Measurements from ENCODE around the gene CRISPLD2.
A peak's percentile ranks its signal among the peaks of the same experiment; 100 is the strongest.

The CRISPLD2 gene

GRCh38 chr16:84940670-84941551 is 121.1 kb downstream of the CRISPLD2 start:
- FAIRE-seq (no peak), DNase-seq (ENCODE audit: insufficient read length, low spot score) (no peak)
- no peak for TF ChIP-seq POLR2A (IDR thresholded peaks at IDR 0.05; ENCODE audit: low read depth, low read length)

GRCh38 chr16:84941921-84942320 is 122.1 kb downstream of the CRISPLD2 start:
- TF ChIP-seq POLR2A (IDR thresholded peaks at IDR 0.05; ENCODE audit: low read depth, low read length): no peak
- DNase-seq (ENCODE audit: insufficient read length, low spot score): peak; percentile 39
- FAIRE-seq: no peak

- FAIRE-seq: no peak
- no peak for TF ChIP-seq POLR2A (IDR thresholded peaks at IDR 0.05; ENCODE audit: low read depth, low read length)
Observed at GRCh38 chr16:84942786-84943185, 123.0 kb downstream of the CRISPLD2 start.

DNA sequence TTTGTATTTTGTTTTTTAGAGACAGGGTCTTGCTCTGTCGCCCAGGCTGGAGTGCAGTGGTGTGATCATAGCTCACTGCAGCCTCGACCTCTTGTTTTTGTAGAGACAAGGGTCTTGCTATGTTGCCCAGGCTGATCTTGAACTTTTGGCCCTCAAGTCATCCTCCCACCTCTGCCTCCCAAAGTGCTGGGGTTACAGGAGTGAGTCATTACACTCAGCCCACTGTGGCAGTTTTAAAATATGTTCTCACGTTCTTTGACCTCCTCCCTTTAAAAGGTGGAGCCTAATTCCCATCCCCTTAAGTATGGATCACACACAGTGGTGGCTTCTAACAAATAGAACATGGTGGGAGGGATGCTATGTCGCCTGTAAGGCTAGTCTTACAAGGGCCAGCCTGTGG is 123.8 kb downstream of the CRISPLD2 start:
- DNase-seq (ENCODE audit: insufficient read length, low spot score) (no peak), FAIRE-seq (no peak)
- TF ChIP-seq POLR2A (IDR thresholded peaks at IDR 0.05; ENCODE audit: low read depth, low read length): no peak

More at GRCh38 chr16:84942786-84943185, 123.0 kb downstream of the CRISPLD2 start:
- no peak for DNase-seq (ENCODE audit: insufficient read length, low spot score)

DNA sequence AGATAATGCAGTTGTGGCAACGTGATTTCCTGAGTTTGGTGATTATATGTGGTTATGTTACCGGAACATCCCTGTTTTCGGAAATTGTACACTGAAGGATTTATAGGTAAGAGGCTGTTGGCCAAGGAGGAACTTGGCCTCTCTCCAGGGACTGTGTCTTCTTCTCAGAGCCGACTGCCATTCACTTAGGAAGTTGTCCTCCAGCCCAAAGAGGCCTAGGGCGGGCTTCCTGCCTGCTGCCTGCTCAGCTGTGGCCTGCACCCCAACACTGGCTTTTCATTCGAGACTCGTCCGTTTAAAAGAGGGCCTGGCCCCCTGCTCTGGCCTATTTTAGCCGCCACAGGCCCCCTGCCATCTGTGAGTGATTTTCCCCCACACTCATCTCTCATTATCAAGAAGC is 127.2 kb downstream of the CRISPLD2 start:
- FAIRE-seq: no peak
- no peak for DNase-seq (ENCODE audit: insufficient read length, low spot score)
- no peak for TF ChIP-seq POLR2A (IDR thresholded peaks at IDR 0.05; ENCODE audit: low read depth, low read length)

DNA sequence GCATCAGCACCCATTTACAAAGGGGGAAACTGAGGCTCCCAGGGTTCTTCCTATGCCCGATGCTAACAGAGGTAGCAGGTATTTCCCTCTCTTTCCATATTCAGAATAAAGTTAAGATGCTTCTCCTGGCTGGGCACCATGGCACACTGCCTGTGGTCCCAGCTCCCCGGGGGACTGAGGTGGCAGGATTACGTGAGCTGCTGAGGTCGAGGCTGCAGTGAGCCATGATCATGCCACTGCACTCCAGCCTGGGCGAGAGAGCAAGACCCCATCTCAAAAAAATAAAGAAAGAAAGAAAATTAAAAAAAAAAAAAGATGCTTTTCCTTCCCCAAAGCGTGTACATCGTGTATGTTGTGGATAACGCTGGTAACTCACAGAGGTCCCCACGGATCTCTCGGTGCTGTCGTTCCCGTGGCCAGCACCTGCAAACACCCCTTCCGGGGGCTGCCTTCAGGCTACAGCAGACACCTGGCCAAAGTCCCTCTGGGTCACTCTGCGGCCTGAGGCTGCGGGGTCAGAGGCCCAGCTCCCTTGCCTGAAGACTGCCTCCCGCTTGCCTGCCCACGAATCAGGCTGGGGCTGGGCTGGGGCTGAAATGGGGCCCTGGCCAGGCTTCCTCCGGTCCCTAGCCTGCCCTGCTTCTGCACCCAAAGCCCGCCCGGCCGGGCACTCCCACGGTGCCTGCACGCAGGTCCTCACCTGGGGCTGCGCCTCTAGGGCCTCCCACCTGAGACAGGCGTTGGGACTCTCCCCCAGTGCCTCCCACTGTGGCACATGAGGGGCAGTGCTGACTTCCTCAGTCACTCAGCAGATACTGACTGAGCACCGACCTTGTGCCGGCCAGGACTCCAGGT is 128.4 kb downstream of the CRISPLD2 start:
- no peak for DNase-seq (ENCODE audit: insufficient read length, low spot score)
- no peak for FAIRE-seq
- no peak for TF ChIP-seq POLR2A (IDR thresholded peaks at IDR 0.05; ENCODE audit: low read depth, low read length)

- no peak for FAIRE-seq
Observed at GRCh38 chr16:84948851-84949610, 129.2 kb downstream of the CRISPLD2 start.

DNA sequence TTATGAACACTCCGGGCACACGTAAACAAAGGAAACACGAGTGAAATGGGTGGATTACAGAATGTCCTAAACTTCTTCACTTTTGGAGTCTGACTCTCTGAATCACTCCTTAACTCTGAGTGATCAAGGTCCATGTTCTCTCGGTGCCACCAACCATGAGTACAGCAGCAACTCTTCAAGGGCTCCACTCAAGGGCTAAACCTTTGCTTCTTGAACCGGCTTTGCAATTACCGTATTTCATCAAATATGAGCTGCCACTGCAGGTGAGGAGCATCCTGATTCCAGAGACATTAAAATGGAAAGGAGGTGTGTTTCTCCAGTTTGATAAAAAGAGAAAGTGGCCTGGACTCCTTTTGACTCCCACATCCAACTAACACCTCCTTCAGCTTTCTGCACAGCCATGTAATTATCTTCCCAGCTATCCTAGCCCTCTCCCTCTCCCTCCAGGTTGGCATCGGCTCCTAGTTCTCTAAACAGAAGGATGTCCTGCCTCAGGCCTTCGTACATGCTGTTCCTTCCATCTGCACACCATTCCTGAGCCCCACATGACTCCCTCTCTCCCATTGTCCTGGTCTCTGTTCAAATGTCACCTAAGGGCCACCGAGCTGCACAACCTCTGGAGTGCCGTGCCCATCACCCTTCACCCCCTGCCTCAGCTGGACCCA is 130.1 kb downstream of the CRISPLD2 start:
- no peak for FAIRE-seq
- no peak for TF ChIP-seq POLR2A (IDR thresholded peaks at IDR 0.05; ENCODE audit: low read depth, low read length)
- no peak for DNase-seq (ENCODE audit: insufficient read length, low spot score)

More at GRCh38 chr16:84948851-84949610, 129.2 kb downstream of the CRISPLD2 start:
- no peak for TF ChIP-seq POLR2A (IDR thresholded peaks at IDR 0.05; ENCODE audit: low read depth, low read length)
- DNase-seq (ENCODE audit: insufficient read length, low spot score): no peak

DNA sequence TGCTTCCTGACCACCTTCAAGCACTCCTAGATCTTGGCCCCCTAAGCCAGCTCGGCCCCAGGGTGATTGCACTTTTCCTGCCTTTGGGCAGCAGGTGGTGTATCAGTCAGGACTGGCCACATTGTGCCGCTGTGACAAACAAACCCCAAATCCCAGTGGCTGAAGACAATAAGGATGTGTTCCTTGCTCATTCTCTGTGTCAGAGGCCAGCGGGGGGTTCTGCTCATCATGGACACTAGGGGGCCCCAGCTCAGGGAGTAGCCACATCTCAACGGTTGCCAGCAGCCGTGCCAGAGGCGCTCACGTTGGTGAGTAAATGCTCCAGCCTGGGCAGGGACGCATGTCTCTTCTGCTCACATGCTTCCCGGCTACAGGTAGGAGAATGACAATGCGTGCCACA is 131.1 kb downstream of the CRISPLD2 start:
- no peak for FAIRE-seq
- no peak for TF ChIP-seq POLR2A (IDR thresholded peaks at IDR 0.05; ENCODE audit: low read depth, low read length)
- DNase-seq (ENCODE audit: insufficient read length, low spot score): no peak

GRCh38 chr16:84952335-84953189 is 132.8 kb downstream of the CRISPLD2 start:
- peak; percentile 78 for DNase-seq (ENCODE audit: insufficient read length, low spot score)
- no peak for TF ChIP-seq POLR2A (IDR thresholded peaks at IDR 0.05; ENCODE audit: low read depth, low read length)
- FAIRE-seq: no peak

DNA sequence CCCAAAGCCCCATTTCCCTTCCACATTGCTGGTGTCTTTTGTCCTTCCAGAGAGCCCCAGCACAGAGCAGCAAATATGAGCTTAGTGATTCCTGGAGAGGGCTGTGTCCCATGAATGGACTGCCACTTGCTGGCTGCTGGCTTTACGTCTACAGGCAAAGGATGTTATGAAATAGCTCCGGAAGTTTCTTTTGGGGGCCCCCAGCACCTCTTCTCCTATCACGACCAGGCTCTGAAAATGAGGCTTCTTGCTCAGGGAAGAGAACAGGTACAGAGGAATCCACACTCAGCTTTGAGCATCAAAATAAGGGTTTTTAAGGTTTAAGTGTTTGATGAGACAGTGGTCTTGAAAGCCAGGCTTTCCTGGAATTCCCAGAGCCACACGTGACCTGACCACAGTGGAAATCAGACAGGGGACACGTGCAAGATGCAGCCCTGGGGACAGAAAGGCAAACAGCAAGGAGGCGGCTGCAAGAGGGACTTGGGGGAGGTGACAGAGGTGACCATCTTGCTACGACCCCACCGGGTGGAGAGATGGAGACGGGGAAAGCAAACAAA is 133.5 kb downstream of the CRISPLD2 start:
- FAIRE-seq: no peak
- TF ChIP-seq POLR2A (IDR thresholded peaks at IDR 0.05; ENCODE audit: low read depth, low read length): no peak
- no peak for DNase-seq (ENCODE audit: insufficient read length, low spot score)

DNA sequence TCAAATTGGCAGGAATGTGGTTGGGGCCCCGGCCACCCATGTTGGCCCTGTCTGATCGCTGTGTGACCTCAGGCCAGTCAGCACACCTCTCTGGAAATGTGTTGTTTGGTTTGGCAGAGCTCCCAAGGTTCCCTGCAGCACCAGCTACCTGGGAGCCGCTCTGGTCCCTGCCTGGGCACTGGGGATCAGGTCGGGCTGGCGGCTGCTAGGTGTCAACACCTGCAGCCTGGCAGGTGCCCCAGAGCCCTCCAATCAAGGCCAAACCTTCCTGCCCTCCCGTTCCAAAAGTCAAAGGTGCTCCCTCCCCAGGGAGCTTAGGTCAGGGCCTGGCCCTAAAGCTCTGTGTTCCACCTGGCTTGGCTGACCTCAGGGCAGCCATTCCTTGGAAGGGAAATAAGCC is 135.6 kb downstream of the CRISPLD2 start:
- TF ChIP-seq POLR2A (IDR thresholded peaks at IDR 0.05; ENCODE audit: low read depth, low read length): no peak
- DNase-seq (ENCODE audit: insufficient read length, low spot score) (no peak), FAIRE-seq (no peak)

All from H54 (cell line).